IMR-90 (cell line): ENCODE measurements around the gene ATP4B. TPM values are rescaled to one million over a fixed set of nuclear protein-coding genes. Genes with fewer than 3 reads are reported as not detected.

Source experiments
- ATAC-seq: fragments of 200-7000 bp; cut with Tn5 transposase; 2 replicates; pipeline ENCODE4 v1.9.1; 2020; ENCODE audit warnings: low read depth, mild to moderate bottlenecking, moderate library complexity
- BruUV-seq: library from RNA; stranded (reverse); fragments of 400-500 nt; replicated peaks from 2 replicates; lab custom pipeline; 2021; lab: Mats Ljungman, UMichigan
- CTCF ChIA-PET: fragments of 300-600 bp; formaldehyde crosslinking; extraction: SDS; loops from one replicate; lab custom pipeline; 2021; ENCODE audit warnings: antibody characterized with exemption; lab: Yijun Ruan, JAX
- POLR2A ChIA-PET: fragments of 300-600 bp; sonication (Branson Sonifier 250); formaldehyde crosslinking; loops from one replicate; lab custom pipeline; 2022; ENCODE audit warnings: antibody characterized with exemption; ENCODE audit not compliant: unreplicated experiment; lab: Charles Lee
- DNase-seq: peaks from one replicate; pipeline ENCODE4 v3.0.0; 2013
- H2AFZ ChIP-seq: replicated peaks from 2 replicates; pipeline ENCODE3; 2013; ENCODE audit warnings: low read length, mild to moderate bottlenecking; ENCODE audit not compliant: poor library complexity
- H2AK5ac ChIP-seq: 2 replicates; pipeline ENCODE4 v1.6.1; 2013; ENCODE audit warnings: low read depth, low read length, inconsistent platforms
- H2AK9ac ChIP-seq: replicated peaks from 2 replicates; pipeline ENCODE3; 2013; ENCODE audit warnings: mild to moderate bottlenecking, low read depth, low read length, moderate library complexity; ENCODE audit not compliant: poor library complexity
- H2BK120ac ChIP-seq: 2 replicates; pipeline ENCODE4 v1.6.1; 2013; ENCODE audit warnings: low read depth, low read length, inconsistent platforms
- H2BK15ac ChIP-seq: 3 replicates; pipeline ENCODE4 v1.6.1; 2013; ENCODE audit warnings: low read depth, low read length, inconsistent platforms
- H2BK20ac ChIP-seq: 2 replicates; pipeline ENCODE4 v1.6.1; 2013; ENCODE audit warnings: low read depth, mild to moderate bottlenecking, inconsistent platforms, low read length, moderate library complexity
- H2BK5ac ChIP-seq: 2 replicates; pipeline ENCODE4 v1.6.1; 2013; ENCODE audit warnings: mild to moderate bottlenecking, low read depth, low read length, inconsistent platforms; ENCODE audit not compliant: poor library complexity, severe bottlenecking
- H3K14ac ChIP-seq: replicated peaks from 2 replicates; pipeline ENCODE4 v1.6.1; 2013; ENCODE audit warnings: low read depth, low read length, inconsistent platforms
- H3K18ac ChIP-seq: 2 replicates; pipeline ENCODE4 v1.6.1; 2013; ENCODE audit warnings: low read depth, low read length, control low read depth
- H3K23ac ChIP-seq: 2 replicates; pipeline ENCODE4 v1.6.1; 2013; ENCODE audit warnings: low read depth, low read length, inconsistent platforms
- H3K27ac ChIP-seq: 2 replicates; pipeline ENCODE4 v1.5.1; 2013; ENCODE audit warnings: mild to moderate bottlenecking, control low read depth, low read length; ENCODE audit not compliant: insufficient read depth
- H3K27me3 ChIP-seq: 2 replicates; pipeline ENCODE4 v1.6.1; 2013; ENCODE audit warnings: low read length; ENCODE audit not compliant: control insufficient read depth, insufficient read depth
- H3K36me3 ChIP-seq: 2 replicates; pipeline ENCODE4 v1.6.1; 2013; ENCODE audit warnings: low read length, mixed read lengths; ENCODE audit not compliant: control insufficient read depth, insufficient read depth
- H3K4ac ChIP-seq: 2 replicates; pipeline ENCODE4 v1.6.1; 2013; ENCODE audit warnings: low read depth, low read length, inconsistent platforms
- H3K4me1 ChIP-seq: 2 replicates; pipeline ENCODE4 v1.6.1; 2013; ENCODE audit warnings: low read length, mixed read lengths; ENCODE audit not compliant: control insufficient read depth, insufficient read depth
- H3K4me2 ChIP-seq: 2 replicates; pipeline ENCODE4 v1.6.1; 2013; ENCODE audit warnings: low read depth, mild to moderate bottlenecking, control low read depth, low read length, moderate library complexity
- H3K4me3 ChIP-seq: 2 replicates; pipeline ENCODE4 v1.5.1; 2013; ENCODE audit warnings: low read depth, mild to moderate bottlenecking, control low read depth, low read length, moderate library complexity; ENCODE audit not compliant: insufficient read depth
- H3K56ac ChIP-seq: 2 replicates; pipeline ENCODE4 v1.6.1; 2013; ENCODE audit warnings: low read length, inconsistent platforms; ENCODE audit not compliant: insufficient read depth; ENCODE audit errors: extremely low read depth
- H3K79me1 ChIP-seq, 2 experiments: 2 replicates each; pipeline ENCODE4 v1.6.1; 2013; ENCODE audit warnings: low read length in 2 of 2, inconsistent platforms in 1 of 2, low read depth in 1 of 2
- H3K9ac ChIP-seq: 2 replicates; pipeline ENCODE4 v1.6.1; 2013; ENCODE audit warnings: low read depth, low read length, control low read depth
- H3K9me1 ChIP-seq: 2 replicates; pipeline ENCODE4 v1.6.1; 2013; ENCODE audit warnings: low read length, inconsistent platforms; ENCODE audit not compliant: insufficient read depth
- H3K9me3 ChIP-seq: 2 replicates; pipeline ENCODE4 v1.6.1; 2013; ENCODE audit warnings: low read length; ENCODE audit not compliant: control insufficient read depth, insufficient read depth
- H4K20me1 ChIP-seq: 2 replicates; pipeline ENCODE4 v1.6.1; 2013; ENCODE audit warnings: low read length, inconsistent platforms; ENCODE audit not compliant: insufficient read depth
- H4K5ac ChIP-seq: 2 replicates; pipeline ENCODE4 v1.6.1; 2013; ENCODE audit warnings: mild to moderate bottlenecking, low read depth, low read length, control low read depth
- H4K8ac ChIP-seq, 2 experiments: 2 replicates each; pipeline ENCODE4 v1.6.1; 2013; ENCODE audit warnings: low read depth in 2 of 2, low read length in 2 of 2, control low read depth in 1 of 2, inconsistent platforms in 1 of 2
- H4K91ac ChIP-seq: 2 replicates; pipeline ENCODE4 v1.6.1; 2013; ENCODE audit warnings: low read depth, low read length, inconsistent platforms; ENCODE audit not compliant: insufficient read depth
- BHLHE40 ChIP-seq: fragments of 150-350 bp; IDR thresholded peaks from 2 replicates; pipeline ENCODE4 v1.6.1; 2016; ENCODE audit warnings: mild to moderate bottlenecking, low read depth, low read length
- CEBPB ChIP-seq: IDR thresholded peaks from 2 replicates; pipeline ENCODE4 v1.6.1; 2012; ENCODE audit warnings: low read depth, low read length, improper control_type of control experiment
- CHD1 ChIP-seq: IDR thresholded peaks from 2 replicates; pipeline ENCODE4 v1.6.1; 2012; ENCODE audit warnings: low read depth, low read length, improper control_type of control experiment
- FOS ChIP-seq: fragments of 150-350 bp; IDR thresholded peaks from 2 replicates; pipeline ENCODE4 v1.6.1; 2016; ENCODE audit warnings: low read depth, low read length
- MAFK ChIP-seq: IDR thresholded peaks from 2 replicates; pipeline ENCODE4 v1.6.1; 2012; ENCODE audit warnings: low read depth, low read length, improper control_type of control experiment
- MAZ ChIP-seq: IDR thresholded peaks from 2 replicates; pipeline ENCODE4 v1.6.1; 2012; ENCODE audit warnings: low read depth, mild to moderate bottlenecking, low read length, improper control_type of control experiment, moderate library complexity, borderline replicate concordance
- MXI1 ChIP-seq: IDR thresholded peaks from 2 replicates; pipeline ENCODE4 v1.6.1; 2012; ENCODE audit warnings: low read depth, mild to moderate bottlenecking, low read length, moderate library complexity, borderline replicate concordance
- NFE2L2 ChIP-seq: fragments of 150-350 bp; IDR thresholded peaks from 2 replicates; pipeline ENCODE4 v1.6.1; 2016; ENCODE audit warnings: low read depth, mild to moderate bottlenecking, low read length
- POLR2A ChIP-seq: IDR thresholded peaks from 2 replicates; pipeline ENCODE4 v1.6.1; 2012; ENCODE audit warnings: mild to moderate bottlenecking, low read depth, low read length
- RAD21 ChIP-seq: IDR thresholded peaks from 2 replicates; pipeline ENCODE4 v1.6.1; 2012; ENCODE audit warnings: low read length, improper control_type of control experiment
- RCOR1 ChIP-seq: IDR thresholded peaks from 2 replicates; pipeline ENCODE4 v1.6.1; 2012; ENCODE audit warnings: mild to moderate bottlenecking, low read length, improper control_type of control experiment; ENCODE audit not compliant: insufficient replicate concordance
- RFX5 ChIP-seq: IDR thresholded peaks from 2 replicates; pipeline ENCODE4 v1.8.0; 2012; ENCODE audit warnings: low read depth, mild to moderate bottlenecking, low read length, moderate library complexity
- SMC3 ChIP-seq: fragments of 150-350 bp; IDR thresholded peaks from 2 replicates; pipeline ENCODE4 v1.6.1; 2016; ENCODE audit warnings: low read depth, mild to moderate bottlenecking, antibody characterized with exemption, low read length, moderate library complexity
- WGBS, 2 experiments: methylation state at CpG; one replicate each; pipeline versions ENCODE4 v1.1.5 to v1.1.7; 2013; ENCODE audit warnings: missing lambda C conversion rate in 2 of 2; ENCODE audit not compliant: insufficient read length in 1 of 2; ENCODE audit errors: extremely low coverage in 2 of 2; 5-methylcytosine and 5-hydroxymethylcytosine counted together
- dilution Hi-C: fragments of 300-500 bp; cut with HindIII; formaldehyde crosslinking; loops from one replicate; pipeline ENCODE4 v1.14.3; 2018; ENCODE audit warnings: low sequenced_read_pairs; ENCODE audit not compliant: unreplicated experiment
- in situ Hi-C: fragments of 300-500 bp; cut with MboI; formaldehyde crosslinking; loops from 3 replicates; pipeline ENCODE4 v1.14.3; 2019; ENCODE audit warnings: low sequenced_read_pairs, inconsistent platforms, mixed read lengths
- intact Hi-C: fragments of 100-400 bp; cut with micrococcal nuclease; formaldehyde crosslinking; loops from 2 replicates; pipeline ENCODE4 v1.10.0; 2022
- polyA plus RNA-seq, 3 experiments: library from polyadenylated mRNA; depleted of rRNA; stranded (reverse); fragments of >200 nt; gene quantifications; 2 replicates each; pipeline ENCODE4 v1.2.3, GENCODE V29; 2012; ENCODE audit warnings: low replicate concordance in 1 of 3
- total RNA-seq: library from RNA; depleted of rRNA; stranded (reverse); fragments of >200 nt; gene quantifications from 2 replicates; pipeline ENCODE4 v1.2.3, GENCODE V29; 2012
- TF ChIP-seq, protein P1 (sequence below): fragments of 150-350 bp; IDR thresholded peaks from 2 replicates; pipeline ENCODE4 v1.6.1; 2017; ENCODE audit warnings: mild to moderate bottlenecking, antibody characterized with exemption, low read length, low read depth
- TF ChIP-seq, protein P2 (sequence below): fragments of 150-350 bp; IDR thresholded peaks from 2 replicates; pipeline ENCODE4 v1.6.1; 2016; ENCODE audit warnings: low read depth, mild to moderate bottlenecking, low read length, moderate library complexity, borderline replicate concordance
- TF ChIP-seq, protein P3 (sequence below): conservative IDR thresholded peaks from 2 replicates; pipeline ENCODE4 v1.5.1; 2012; ENCODE audit warnings: mild to moderate bottlenecking, low read depth, low read length, improper control_type of control experiment

The ATP4B gene
- total and polyA plus RNA-seq, 2 of the 4 experiments (the other 2 are of a cell fraction), result not detected

DNA sequence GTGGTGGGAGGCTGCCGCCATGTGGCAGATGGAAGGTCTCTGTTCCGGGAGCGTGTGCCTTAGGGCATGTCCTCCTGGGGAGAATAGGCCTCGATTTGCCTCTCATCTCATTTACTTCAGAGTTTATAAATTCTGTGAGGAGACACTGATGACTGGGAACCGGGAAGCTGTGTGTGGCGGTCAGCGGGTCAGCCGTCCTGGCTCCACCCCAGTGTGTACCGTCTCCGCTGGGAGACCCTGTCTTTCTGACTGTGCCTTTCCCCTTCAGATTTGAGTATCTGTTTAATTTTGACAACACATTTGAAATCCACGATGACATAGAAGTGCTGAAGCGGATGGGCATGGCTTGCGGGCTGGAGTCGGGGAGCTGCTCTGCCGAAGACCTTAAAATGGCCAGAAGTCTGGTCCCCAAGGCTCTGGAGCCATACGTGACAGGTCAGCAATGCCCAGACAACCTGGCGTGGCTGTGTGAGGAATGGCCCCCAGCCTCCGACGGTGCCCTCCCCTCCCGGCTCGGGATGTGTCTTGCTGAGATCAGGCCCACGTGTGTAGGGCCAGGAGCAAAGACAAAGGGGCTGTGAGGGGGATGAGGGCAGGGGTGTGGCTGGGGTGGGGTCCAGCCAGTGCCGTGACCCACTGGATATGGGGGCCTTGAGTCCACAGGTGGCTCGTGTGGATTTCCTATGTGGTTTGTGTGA, 21.6 kb downstream of the ATP4B start:
- WGBS, 2 experiments, result 100% methylated on average over 5 of the region's 24 CpGs; no CpG with 5 or more reads in 1 of the 2 experiments
- no peak overlapping the region for H3K4me3 ChIP-seq
- ATAC-seq (no peak), DNase-seq (no peak)
- ChIA-PET POLR2A (no interaction called here), CTCF (no interaction called here)
- H4K8ac ChIP-seq, result no peak overlapping the region
- no peak overlapping the region for H2AK9ac ChIP-seq
- H2BK20ac ChIP-seq, result no peak overlapping the region
- no peak overlapping the region for H3K27ac ChIP-seq
- dilution Hi-C loops, result no loop called here
- no peak overlapping the region for H2AK5ac ChIP-seq
- H3K4ac ChIP-seq, result no peak overlapping the region
- no peak overlapping the region for H3K4me2 ChIP-seq
- in situ Hi-C loops, result no loop called here
- no peak overlapping the region for H3K23ac ChIP-seq
- no peak overlapping the region for H3K9ac ChIP-seq
- H4K5ac ChIP-seq, result no peak overlapping the region
- BruUV-seq, result no TSS peak
- peaks cover 74% of the 10 kb centered on the region for H3K36me3 ChIP-seq
- H3K79me1 ChIP-seq, result peaks cover 17 to 46% of the 10 kb centered on the region in 2 experiments
- no peak overlapping the region for H2BK120ac ChIP-seq
- H3K4me1 ChIP-seq, result no peaks in the 10 kb centered on the region
- no peak overlapping the region for H4K91ac ChIP-seq
- H3K18ac ChIP-seq, result no peak overlapping the region
- H3K9me1 ChIP-seq, result peaks cover 13% of the 10 kb centered on the region; the same call in 1 of the 2 replicates
- H2AFZ ChIP-seq, result no peak overlapping the region
- no peak overlapping the region for H3K14ac ChIP-seq
- H2BK15ac ChIP-seq, result no peak overlapping the region
- intact Hi-C loops, result no loop called here
- no peak overlapping the region for H2BK5ac ChIP-seq
- no peak overlapping the region for H3K56ac ChIP-seq
- no peaks in the 10 kb centered on the region for H3K27me3 ChIP-seq
- H3K9me3 ChIP-seq, result no peaks in the 10 kb centered on the region
- TF ChIP-seq MAZ (no peak), RFX5 (no peak), FOS (no peak), CEBPB (no peak), RCOR1 (no peak), POLR2A (no peak), MXI1 (no peak), BHLHE40 (no peak), CHD1 (no peak), SMC3 (no peak), NFE2L2 (no peak), RAD21 (no peak), MAFK (no peak)
- TF ChIP-seq, protein P1, sequence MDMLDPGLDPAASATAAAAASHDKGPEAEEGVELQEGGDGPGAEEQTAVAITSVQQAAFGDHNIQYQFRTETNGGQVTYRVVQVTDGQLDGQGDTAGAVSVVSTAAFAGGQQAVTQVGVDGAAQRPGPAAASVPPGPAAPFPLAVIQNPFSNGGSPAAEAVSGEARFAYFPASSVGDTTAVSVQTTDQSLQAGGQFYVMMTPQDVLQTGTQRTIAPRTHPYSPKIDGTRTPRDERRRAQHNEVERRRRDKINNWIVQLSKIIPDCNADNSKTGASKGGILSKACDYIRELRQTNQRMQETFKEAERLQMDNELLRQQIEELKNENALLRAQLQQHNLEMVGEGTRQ, result no peak
- TF ChIP-seq, protein P2, sequence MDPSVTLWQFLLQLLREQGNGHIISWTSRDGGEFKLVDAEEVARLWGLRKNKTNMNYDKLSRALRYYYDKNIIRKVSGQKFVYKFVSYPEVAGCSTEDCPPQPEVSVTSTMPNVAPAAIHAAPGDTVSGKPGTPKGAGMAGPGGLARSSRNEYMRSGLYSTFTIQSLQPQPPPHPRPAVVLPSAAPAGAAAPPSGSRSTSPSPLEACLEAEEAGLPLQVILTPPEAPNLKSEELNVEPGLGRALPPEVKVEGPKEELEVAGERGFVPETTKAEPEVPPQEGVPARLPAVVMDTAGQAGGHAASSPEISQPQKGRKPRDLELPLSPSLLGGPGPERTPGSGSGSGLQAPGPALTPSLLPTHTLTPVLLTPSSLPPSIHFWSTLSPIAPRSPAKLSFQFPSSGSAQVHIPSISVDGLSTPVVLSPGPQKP, result no peak
- TF ChIP-seq, protein P3, sequence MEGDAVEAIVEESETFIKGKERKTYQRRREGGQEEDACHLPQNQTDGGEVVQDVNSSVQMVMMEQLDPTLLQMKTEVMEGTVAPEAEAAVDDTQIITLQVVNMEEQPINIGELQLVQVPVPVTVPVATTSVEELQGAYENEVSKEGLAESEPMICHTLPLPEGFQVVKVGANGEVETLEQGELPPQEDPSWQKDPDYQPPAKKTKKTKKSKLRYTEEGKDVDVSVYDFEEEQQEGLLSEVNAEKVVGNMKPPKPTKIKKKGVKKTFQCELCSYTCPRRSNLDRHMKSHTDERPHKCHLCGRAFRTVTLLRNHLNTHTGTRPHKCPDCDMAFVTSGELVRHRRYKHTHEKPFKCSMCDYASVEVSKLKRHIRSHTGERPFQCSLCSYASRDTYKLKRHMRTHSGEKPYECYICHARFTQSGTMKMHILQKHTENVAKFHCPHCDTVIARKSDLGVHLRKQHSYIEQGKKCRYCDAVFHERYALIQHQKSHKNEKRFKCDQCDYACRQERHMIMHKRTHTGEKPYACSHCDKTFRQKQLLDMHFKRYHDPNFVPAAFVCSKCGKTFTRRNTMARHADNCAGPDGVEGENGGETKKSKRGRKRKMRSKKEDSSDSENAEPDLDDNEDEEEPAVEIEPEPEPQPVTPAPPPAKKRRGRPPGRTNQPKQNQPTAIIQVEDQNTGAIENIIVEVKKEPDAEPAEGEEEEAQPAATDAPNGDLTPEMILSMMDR, result no peak
- H4K20me1 ChIP-seq, result no peaks in the 10 kb centered on the region; the same call in 1 of the 2 replicates
